ENCODE results near the gene BTG3.

The BTG3 gene

DNA sequence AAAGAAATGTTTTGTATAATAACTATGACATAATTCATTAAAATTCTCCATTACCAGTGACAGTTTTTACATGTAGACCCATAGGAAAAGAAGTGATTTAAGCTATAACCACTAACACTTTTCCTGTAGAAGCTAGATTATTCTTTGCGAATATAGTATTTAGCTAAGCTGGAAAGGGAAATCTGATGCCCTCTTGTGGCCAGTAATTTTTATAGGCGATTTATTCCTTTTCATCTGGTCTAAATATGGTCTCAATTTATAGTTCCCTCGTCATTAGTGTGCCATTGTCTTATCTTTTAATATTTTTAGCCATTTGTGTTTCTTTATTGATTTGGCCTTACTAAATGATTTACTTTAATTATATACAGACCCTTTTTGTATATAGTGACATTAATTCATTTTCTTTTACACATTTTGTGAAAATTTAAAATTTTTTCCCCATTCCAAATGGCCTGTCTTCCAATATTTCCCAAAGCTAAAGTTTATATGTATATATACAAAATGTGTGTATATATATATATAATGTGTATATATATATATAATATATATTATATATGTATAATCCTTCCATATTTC lies 26.7 kb downstream of the BTG3 start:
- DNase-seq (ENCODE audit: low read depth in 3 of 3, low spot score in 1 of 3), result no peak

- DNase-seq (ENCODE audit: low read depth in 3 of 3, low spot score in 1 of 3), result no peak
Observed at GRCh38 chr21:17583898-17584297, 28.8 kb downstream of the BTG3 start.

DNA sequence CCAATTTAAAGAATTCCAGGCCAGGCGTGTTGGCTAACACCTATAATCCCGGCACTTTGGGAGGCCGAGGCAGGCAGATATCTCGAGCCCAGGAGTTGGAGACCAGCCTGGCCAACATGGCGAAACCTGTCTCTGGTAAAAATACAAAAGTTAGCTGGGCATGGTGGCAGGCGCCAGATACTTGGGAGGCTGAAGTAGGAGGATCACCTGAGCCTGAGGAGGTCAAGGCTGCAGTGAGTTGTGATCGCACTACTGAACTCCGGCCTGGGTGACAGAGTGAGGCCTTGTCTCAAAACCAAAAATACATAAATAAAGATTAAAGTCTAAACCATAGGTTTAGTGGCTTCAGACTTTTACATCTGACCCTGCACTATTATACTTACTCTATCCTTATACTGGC lies 32.4 kb downstream of the BTG3 start:
- no peak for DNase-seq (ENCODE audit: low read depth in 3 of 3, low spot score in 1 of 3)

DNA sequence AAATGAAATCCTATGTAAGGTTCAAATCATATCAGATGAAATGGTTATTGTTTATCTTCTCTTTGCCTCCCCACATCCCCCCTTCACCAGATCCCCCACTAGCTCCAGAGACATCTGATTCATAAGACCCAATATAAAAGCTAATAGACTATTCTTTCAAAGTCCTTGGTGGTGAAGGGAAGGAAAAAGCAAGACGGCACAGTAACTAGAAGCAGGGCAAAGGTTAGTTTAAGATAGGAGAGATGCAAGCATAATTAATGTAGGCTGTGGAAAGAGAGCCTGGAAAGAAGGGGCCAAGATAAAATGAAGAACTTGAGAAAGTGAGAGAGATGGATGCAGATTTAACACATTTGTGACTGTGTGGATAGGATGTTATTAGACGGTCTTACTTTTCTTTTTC lies 33.8 kb downstream of the BTG3 start:
- DNase-seq (ENCODE audit: low read depth in 3 of 3, low spot score in 1 of 3), result no peak

DNA sequence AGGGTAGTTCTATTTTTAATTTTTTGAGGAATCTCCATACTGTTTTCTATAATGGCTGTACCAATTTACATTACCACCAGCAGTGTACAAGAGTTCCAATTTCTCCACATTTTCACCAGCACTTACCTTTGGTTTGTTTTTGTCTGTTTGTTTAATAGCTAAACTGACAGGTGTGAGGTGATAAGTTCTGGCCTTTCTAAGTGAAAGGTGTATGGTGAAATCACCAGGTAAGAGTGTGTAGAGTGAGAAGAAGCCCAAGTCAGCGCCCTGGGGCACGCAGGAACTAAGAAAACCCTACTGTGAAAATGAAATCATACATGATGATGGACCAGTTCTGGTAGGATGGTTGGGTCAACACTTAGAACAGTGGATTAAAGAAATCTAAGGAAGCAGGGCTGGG lies 34.5 kb downstream of the BTG3 start:
- no peak for DNase-seq (ENCODE audit: low read depth in 3 of 3, low spot score in 1 of 3)

GRCh38 chr21:17577701-17578100 lies 35.0 kb downstream of the BTG3 start:
- DNase-seq (ENCODE audit: low read depth in 3 of 3, low spot score in 1 of 3), result no peak

DNA sequence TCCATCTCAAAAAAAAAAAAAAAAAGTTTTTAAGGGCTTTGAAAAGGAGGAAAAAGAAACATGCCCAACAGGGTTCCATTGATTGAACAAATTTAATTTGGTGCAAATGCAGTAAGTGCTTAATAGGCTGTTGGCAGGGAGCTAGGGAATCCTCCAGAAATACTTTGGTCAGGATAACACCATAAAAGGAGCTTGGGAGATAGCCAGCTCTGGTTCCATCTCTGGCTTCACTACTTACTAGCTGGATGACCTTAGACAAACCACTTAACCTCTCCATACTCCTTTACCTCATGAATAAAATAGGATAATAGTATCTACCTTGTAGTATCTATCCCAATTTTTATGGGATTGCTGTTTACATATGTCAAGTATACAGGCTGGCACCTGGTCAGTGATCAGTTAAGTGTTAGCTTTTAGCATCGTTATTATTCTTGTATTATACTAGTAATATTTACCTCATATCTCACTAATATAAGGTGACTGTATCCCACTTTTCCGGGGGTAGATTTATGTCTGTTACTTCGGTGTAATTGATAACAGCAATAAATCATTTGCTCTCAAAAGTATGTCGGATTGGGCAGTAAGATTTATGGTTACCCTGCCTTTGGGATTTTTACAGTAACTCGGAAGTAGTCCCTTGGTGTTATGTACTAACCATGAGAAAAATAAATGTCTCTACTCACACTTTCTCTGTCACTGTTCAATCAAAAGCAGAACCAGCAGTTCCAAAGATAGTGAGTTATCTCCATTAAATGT lies 36.4 kb downstream of the BTG3 start:
- no peak for DNase-seq (ENCODE audit: low read depth in 3 of 3, low spot score in 1 of 3)

- no peak for DNase-seq (ENCODE audit: low read depth in 3 of 3, low spot score in 1 of 3)
Observed at GRCh38 chr21:17575076-17575475, 37.6 kb downstream of the BTG3 start.

DNA sequence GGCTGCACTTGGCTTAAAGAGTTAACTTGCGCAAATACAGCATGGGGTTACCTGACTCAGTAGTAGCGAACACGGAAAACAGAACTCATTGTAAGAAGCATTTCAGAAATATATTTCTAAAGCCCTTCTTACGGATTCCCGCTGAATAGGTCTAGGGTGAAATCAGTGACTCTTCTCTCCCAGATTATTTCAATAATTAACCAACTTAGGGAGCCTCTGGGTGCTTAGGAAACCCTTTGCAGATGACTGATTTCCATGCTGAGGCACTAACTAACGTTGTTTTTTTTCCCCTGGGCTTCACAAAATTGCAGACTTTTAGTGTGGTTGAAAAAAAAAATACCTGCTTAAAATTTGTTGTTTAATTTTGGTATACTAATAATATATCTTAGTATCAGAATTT lies 40.3 kb downstream of the BTG3 start:
- DNase-seq (ENCODE audit: low read depth in 3 of 3, low spot score in 1 of 3), result no peak

DNA sequence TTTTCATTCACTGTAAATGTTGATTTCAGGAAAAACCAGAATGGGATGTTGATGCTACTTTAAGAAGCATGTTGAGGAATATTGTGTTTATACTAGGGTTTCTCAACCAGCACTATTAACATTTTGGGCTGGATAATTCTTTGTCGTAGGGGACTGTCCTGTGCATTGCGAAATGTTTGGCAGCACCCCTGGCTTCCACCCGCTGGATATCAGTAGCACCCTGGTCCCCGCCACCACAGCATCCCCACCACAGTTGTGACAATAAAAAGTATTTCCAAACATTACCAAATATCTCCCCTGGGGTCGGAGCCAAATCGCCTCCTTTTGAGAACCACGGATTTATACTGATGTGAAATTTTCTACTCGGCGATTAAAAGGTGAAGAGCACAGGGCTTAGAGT lies 41.9 kb downstream of the BTG3 start:
- DNase-seq (ENCODE audit: low read depth in 3 of 3, low spot score in 1 of 3), result no peak

- no peak for DNase-seq (ENCODE audit: low read depth in 3 of 3, low spot score in 1 of 3)
Observed at GRCh38 chr21:17560377-17561025, 52.2 kb downstream of the BTG3 start.

DNA sequence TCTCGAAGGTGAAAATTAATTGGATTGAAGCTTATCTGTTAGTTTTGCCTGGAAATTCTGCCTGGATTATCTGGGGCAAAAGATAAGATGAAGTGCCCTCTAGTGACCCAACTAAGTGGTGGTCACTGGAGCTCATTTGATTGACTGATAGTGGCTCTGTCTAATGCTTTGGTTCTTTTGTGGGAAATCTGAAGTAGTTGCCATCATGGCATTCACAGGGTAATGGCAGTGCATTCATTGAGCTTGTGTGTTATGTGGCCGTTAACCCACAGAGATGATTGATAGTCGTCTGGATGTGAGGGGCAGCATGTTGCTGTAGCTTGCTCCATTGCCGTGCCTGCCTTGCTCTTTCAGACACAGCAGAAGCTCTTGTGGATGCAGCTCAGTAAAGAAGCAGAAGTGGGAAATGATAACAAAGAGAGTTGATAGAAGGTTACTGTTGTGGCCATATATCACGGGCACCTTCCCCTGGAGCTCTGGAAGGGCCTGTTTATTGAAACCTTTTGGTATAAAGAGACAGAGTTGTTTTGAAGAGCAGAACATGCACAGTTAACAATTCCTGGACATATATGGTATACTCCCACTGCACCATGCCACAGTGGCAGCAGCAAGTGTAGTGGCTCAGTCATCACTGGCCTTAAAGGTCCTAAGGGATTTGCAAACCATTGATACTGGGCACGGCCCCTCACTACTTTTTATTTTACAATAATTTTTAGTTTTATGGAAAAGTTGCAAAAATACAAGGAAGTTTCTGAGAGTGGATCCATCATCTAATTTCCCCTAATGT lies 57.8 kb downstream of the BTG3 start:
- DNase-seq (ENCODE audit: low read depth in 3 of 3, low spot score in 1 of 3), result no peak

DNA sequence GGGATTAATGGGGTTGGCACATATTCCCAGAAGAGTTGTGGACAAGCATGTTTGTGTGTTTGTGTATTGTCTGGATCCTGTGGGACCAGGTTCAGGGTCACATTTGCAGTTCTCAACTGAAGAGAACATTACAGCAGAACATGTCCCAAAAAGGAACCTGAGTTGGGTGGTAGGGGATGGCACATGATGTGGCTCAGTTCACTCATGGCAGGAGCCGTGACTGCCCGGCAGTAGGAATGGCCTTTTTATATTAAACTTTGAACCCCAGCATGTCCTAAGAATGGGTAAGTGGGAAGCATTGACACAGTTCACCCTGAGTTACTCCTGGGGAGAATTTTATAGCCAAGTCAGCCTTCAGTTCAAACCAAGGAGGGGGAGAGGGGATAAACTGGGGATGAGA lies 58.6 kb downstream of the BTG3 start:
- DNase-seq (ENCODE audit: low read depth in 3 of 3, low spot score in 1 of 3), result no peak

GRCh38 chr21:17552410-17552809 lies 60.3 kb downstream of the BTG3 start:
- no peak for DNase-seq (ENCODE audit: low read depth in 3 of 3, low spot score in 1 of 3)

GRCh38 chr21:17550671-17551308 lies 61.9 kb downstream of the BTG3 start:
- no peak for DNase-seq (ENCODE audit: low read depth in 3 of 3, low spot score in 1 of 3)

GRCh38 chr21:17548262-17548661 lies 64.4 kb downstream of the BTG3 start:
- DNase-seq (ENCODE audit: low read depth in 3 of 3, low spot score in 1 of 3), result no peak

GRCh38 chr21:17545007-17545406 lies 67.7 kb downstream of the BTG3 start:
- DNase-seq (ENCODE audit: low read depth in 3 of 3, low spot score in 1 of 3), result no peak

All from stimulated activated CD4-positive, alpha-beta T cell treated with anti-CD3 and anti-CD28 coated beads, TNF-alpha, amount 100 ng/mL, for 1 hour (primary cell).